OCI-LY7 (cell line): ENCODE data around the gene LVRN.
"Not testable (repeated sequence)": the region's sequence is repeated elsewhere in the genome, so short reads cannot be mapped to it uniquely, and the experiment has no call there.

ENCODE experiments used
- CTCF ChIP-seq: fragments of 200-600 bp; sonication (generic); conservative IDR thresholded peaks from 2 replicates; pipeline ENCODE4 v1.5.1; 2014; ENCODE audit warnings: mild to moderate bottlenecking, antibody characterized with exemption, low read length, moderate library complexity, mixed read lengths
- EZH2phosphoT487 ChIP-seq: fragments of 200-600 bp; sonication (generic); IDR thresholded peaks from 2 replicates; pipeline ENCODE4 v1.6.1; 2018; ENCODE audit warnings: low read depth, borderline replicate concordance, mild to moderate bottlenecking, mixed run types, antibody characterized with exemption, low read length, moderate library complexity, mixed read lengths

GRCh38 chr5:115928578-115929407, 33.5 kb upstream of the LVRN start:
- not testable (repeated sequence) for TF ChIP-seq CTCF, EZH2phosphoT487
